RWPE2 (cell line): ENCODE data around the gene PYCR2.

Experiments used
- ATAC-seq: fragments of 200-7000 bp; cut with Tn5 transposase; 3 replicates; pipeline ENCODE4 v1.9.1; 2021; ENCODE audit warnings: low read depth
- DNase-seq: peaks from one replicate; pipeline ENCODE4 v3.0.0-alpha.2; 2020; ENCODE audit warnings: low spot score
- H3K27ac ChIP-seq: fragments of 450-650 bp; 2 replicates; pipeline ENCODE4 v1.5.1; 2017; ENCODE audit warnings: mild to moderate bottlenecking; ENCODE audit not compliant: poor library complexity, severe bottlenecking
- H3K27me3 ChIP-seq: fragments of 250-450 bp; sonication (Bioruptor Pico); 2 replicates; pipeline ENCODE4 v1.5.1; 2021; ENCODE audit warnings: mild to moderate bottlenecking, moderate library complexity; ENCODE audit not compliant: insufficient read depth, poor library complexity, severe bottlenecking
- H3K36me3 ChIP-seq: fragments of 250-450 bp; sonication (Bioruptor Pico); 2 replicates; pipeline ENCODE4 v1.5.1; 2020; ENCODE audit warnings: low read depth, mild to moderate bottlenecking, moderate library complexity
- H3K4me1 ChIP-seq: fragments of 250-450 bp; sonication (Bioruptor Pico); 2 replicates; pipeline ENCODE4 v1.5.1; 2021; ENCODE audit warnings: mild to moderate bottlenecking, moderate library complexity; ENCODE audit not compliant: insufficient read depth, poor library complexity, severe bottlenecking
- H3K4me3 ChIP-seq: fragments of 250-450 bp; sonication (Bioruptor Pico); 2 replicates; pipeline ENCODE4 v1.5.1; 2021; ENCODE audit warnings: mild to moderate bottlenecking, moderate library complexity; ENCODE audit not compliant: severe bottlenecking
- H3K9me3 ChIP-seq: fragments of 250-450 bp; sonication (Bioruptor Pico); 2 replicates; pipeline ENCODE4 v1.5.1; 2021; ENCODE audit warnings: mild to moderate bottlenecking, moderate library complexity; ENCODE audit not compliant: severe bottlenecking
- TF ChIP-seq, protein P1 (sequence below): fragments of 450-650 bp; IDR thresholded peaks from one replicate; pipeline ENCODE4 v1.5.1; 2017; ENCODE audit warnings: mild to moderate bottlenecking, moderate library complexity; ENCODE audit not compliant: poor library complexity, severe bottlenecking

Gene PYCR2

DNA sequence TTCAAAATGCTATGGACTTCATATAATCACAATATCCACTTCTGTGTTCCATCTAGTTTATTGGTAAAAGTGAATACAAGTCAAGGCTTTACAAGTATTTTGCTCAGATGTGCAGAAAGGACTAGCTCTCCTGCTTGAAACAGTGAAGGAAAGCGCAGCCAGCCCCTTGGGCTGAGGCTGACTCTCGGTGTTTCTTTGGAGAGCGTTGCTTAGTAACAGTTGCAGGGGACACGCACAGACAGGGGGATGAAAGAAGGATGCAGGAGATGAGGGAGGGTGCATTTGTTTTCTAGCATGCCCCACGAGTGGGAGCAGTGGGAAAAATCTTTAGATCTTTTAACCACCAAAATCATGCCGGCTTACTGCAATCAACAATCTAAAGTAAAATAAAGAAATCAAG, 9.1 kb downstream of the PYCR2 start:
- Histone ChIP-seq H3K4me3 (no peak overlapping the region), H3K36me3 (peaks cover 5% of the 10 kb centered on the region; the same call in 1 of the 2 replicates), H3K4me1 (peaks cover 8% of the 10 kb centered on the region), H3K27ac (no peak overlapping the region), H3K27me3 (no peaks in the 10 kb centered on the region), H3K9me3 (no peaks in the 10 kb centered on the region)
- ATAC-seq (no peak), DNase-seq (no peak)
- TF ChIP-seq, protein P1, sequence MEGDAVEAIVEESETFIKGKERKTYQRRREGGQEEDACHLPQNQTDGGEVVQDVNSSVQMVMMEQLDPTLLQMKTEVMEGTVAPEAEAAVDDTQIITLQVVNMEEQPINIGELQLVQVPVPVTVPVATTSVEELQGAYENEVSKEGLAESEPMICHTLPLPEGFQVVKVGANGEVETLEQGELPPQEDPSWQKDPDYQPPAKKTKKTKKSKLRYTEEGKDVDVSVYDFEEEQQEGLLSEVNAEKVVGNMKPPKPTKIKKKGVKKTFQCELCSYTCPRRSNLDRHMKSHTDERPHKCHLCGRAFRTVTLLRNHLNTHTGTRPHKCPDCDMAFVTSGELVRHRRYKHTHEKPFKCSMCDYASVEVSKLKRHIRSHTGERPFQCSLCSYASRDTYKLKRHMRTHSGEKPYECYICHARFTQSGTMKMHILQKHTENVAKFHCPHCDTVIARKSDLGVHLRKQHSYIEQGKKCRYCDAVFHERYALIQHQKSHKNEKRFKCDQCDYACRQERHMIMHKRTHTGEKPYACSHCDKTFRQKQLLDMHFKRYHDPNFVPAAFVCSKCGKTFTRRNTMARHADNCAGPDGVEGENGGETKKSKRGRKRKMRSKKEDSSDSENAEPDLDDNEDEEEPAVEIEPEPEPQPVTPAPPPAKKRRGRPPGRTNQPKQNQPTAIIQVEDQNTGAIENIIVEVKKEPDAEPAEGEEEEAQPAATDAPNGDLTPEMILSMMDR, result no peak

DNA sequence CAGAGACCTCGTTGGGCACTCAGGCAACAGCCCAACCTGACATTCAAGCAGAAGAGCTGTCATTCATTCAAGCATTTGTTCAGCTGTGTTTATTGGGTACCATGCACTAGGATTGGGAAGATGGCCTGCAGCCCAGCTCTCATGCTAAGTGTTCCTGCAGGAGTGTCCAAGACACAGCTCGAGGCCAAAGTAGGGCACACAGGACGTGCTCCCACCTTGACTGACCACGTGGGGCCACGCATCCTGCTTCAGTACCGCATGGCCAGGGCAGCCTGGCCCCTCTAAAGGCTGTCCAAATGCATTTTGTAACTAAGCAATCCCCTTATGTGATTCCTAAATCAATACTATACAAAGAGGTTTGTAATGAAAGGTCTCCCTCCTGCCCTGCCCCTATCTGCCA, 9.7 kb downstream of the PYCR2 start:
- ATAC-seq, result no peak
- TF ChIP-seq, protein P1, result no peak

DNA sequence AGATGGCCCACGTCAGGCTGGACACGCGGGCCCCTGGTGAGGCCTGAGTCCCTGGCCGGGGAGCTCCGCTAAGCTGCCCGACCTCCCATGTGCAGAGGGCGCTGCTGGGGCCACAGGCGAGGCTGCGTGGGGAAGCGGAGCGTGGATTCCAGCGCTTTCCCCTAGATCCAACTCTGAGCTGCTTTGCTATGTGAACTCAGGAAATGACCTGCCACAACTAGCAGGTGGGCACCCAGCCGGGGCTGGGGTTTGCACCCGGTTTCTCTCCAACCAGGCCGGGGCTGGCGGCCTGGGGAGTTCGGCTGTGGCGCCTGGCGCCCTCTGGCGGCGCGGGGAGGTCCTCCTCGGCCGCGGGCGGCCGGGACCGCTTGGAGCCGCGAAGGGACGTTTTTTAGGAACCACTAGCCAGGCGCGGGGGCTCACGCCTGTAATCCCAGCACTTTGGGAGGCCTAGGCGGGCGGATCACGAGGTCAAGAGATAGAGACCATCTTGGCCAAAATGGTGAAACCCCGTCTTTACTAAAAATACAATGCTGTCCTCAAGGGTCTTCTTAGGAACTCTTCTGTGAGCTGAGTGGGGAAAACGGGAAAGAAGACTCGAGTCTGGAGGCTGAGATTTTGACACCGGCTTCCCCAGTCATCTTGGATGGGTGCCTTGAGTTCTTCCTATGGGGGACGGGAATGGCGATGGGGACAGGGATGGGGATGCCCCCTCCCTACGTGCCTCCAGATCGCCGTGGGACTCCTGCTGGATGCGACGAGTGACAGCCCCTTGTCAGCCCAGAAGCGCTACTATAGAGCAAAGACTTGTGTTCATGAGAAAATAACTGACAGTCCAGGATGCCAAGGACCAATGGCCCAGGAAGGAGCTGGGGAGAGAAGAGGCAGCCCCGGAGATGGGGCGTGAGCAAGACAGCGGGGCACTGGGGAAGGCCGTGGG, 12.6 kb downstream of the PYCR2 start:
- H3K4me3 ChIP-seq, result no peak overlapping the region
- no peaks in the 10 kb centered on the region for H3K27me3 ChIP-seq
- DNase-seq, result no peak
- H3K27ac ChIP-seq, result no peak overlapping the region
- ATAC-seq, result peak; percentile 67; the same call in 1 of the 3 replicates
- TF ChIP-seq, protein P1, result peak; percentile 81
- no peaks in the 10 kb centered on the region for H3K4me1 ChIP-seq
- no peaks in the 10 kb centered on the region for H3K36me3 ChIP-seq
- no peaks in the 10 kb centered on the region for H3K9me3 ChIP-seq

More for the DNA sequence above, 9.7 kb downstream of the PYCR2 start:
- Histone ChIP-seq H3K36me3 (no peaks in the 10 kb centered on the region; the same call in 1 of the 2 replicates), H3K27me3 (no peaks in the 10 kb centered on the region), H3K27ac (no peak overlapping the region), H3K4me3 (no peak overlapping the region), H3K9me3 (no peaks in the 10 kb centered on the region), H3K4me1 (peaks cover 2% of the 10 kb centered on the region)
- no peak for DNase-seq

DNA sequence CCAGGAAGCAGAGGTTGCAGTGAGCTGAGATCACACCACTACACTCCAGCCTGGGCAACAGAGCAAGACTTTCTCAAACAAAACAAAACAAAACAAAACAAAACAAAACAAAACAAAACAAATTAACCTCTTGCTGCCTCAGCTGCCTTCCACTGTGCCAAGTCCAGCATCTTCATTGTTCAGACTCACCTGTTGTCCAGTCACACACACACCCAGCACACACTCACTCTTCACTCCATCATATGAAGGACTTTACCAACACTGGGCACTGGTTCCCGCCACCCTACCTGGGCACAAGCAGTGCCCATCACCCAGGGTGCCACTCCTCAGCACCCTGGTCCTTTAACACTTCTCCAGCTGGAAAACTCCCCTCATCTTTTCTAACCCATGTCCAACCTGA, 14.6 kb downstream of the PYCR2 start:
- ATAC-seq, result no peak

More for the DNA sequence above, 14.6 kb downstream of the PYCR2 start:
- H3K9me3 ChIP-seq, result no peaks in the 10 kb centered on the region
- no peak overlapping the region for H3K27ac ChIP-seq
- H3K4me3 ChIP-seq, result no peak overlapping the region
- TF ChIP-seq, protein P1, result no peak
- H3K36me3 ChIP-seq, result no peaks in the 10 kb centered on the region
- no peaks in the 10 kb centered on the region for H3K4me1 ChIP-seq
- DNase-seq, result no peak
- no peaks in the 10 kb centered on the region for H3K27me3 ChIP-seq
